IPS DF 4.7 (cell line): ENCODE results near the gene PPT2.

Experiments
- DNase-seq: peaks from one replicate; pipeline ENCODE4 v3.0.0-alpha.2; 2013; ENCODE audit warnings: low spot score; ENCODE audit errors: extremely low read depth

PPT2 gene

DNA sequence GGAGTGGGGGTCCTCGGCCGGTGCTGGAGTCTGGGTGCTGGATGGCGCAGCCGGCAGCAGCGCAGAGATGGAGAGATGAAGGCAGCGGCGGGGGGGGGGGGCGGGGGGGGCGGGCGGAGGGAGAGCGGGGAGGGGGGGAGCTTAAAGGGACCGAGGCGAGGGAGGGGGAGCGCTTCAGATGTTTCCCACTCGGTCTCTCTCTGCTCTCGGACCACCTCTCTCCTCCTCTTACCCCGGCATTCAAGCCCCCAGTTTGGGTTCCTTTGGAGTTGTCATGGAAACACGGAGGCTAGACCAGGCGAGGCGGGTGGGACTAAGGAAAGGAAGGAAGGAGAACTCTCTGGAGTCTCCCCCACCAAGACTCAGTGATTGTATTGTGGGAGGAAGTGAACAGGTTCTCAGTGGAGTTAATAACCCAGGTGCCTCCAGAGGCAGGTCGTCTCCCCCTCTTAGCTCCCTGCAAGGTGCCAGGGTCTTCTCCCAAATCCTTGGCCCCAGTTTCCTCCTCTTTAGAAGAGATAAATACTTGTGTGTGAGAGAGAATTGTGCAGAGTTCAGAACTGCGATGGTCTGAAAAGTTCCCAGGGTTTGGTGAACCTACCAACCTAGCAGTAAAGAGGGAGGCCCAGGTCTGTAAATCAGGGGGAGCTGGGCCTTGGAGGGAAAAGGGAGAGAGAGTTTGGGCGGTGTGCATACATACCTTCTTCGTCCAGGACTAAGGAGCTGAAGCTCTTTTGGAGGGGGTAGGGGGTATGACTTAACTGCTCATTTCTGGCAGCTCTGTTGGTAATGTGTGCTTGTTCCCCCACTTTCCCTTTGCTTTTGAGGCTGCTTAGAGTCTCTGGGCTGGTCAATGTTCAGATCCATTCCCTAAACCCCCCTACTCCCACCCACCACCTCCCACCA lies 1.8 kb upstream of the PPT2 start, which contains the start of gene PRRT1:
PRRT1 (minus strand) TSS at position 77 of the 906 bp plus-strand sequence. CDS start 112 bp downstream, outside the sequence.
- DNase-seq, result no peak

GRCh38 chr6:32152769-32153563 lies 975 bp upstream of the PPT2 start:
- no peak for DNase-seq

GRCh38 chr6:32154514-32155161 lies 697 bp downstream of the PPT2 start:
- no peak for DNase-seq

DNA sequence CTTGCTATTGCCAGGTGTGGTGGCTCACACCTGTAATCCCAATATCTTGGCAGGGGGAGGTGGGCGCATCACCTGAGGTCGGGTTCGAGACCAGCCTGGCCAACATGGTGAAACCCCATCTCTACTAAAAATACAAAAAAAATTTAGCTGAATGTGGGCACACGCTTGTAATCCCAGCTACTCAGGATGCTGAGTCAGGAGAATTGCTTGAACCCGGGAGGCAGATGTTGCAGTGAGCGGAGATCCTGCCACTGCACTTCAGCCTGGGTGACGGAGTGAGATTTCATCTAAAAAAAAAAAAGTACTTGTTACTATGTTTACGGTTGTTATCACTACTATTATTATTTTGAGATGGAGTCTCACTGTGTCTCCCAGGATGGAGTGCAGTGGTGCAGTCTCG lies 3.0 kb downstream of the PPT2 start:
- DNase-seq, result no peak

- no peak for DNase-seq
These were observed 4.1 kb downstream of the PPT2 start for GRCh38 chr6:32158052-32158451.

DNA sequence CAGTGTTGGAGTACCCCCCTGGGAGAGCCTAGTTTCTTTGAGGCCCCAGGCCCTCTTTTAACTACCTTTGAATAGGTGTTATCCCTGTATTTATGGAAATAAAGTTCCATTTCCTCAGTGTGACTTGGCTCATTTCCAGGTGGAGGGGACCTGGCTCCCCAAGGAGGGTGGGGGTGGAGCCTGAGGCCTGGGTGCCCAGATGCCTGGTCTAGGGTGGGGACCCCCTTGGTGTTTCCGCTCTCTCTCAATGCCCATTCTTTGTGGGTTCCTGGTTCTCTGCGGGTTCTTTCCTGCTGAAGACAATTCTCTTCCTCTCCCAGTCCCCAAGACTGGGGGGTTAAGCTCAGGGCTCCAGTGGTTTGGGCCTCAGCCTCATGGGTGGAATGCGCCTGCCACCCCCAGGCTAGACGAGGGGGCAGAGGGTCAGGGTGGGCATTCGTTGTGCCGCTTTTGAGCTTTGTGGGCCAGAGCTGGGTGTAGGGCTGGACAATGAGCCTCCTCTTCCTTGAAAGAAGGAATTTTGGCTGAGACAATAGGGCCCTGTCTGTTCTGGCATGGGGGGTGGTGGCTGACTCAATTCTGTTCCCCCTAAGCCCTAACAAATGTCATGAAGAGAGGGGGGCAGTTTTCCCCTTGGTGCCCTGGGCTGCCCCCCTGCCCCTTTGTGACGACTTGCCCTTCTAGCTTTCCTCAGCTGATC lies 9.8 kb downstream of the PPT2 start:
- DNase-seq, result no peak

GRCh38 chr6:32164295-32164694 lies 10.4 kb downstream of the PPT2 start, which contains the start of gene EGFL8:
TSS of gene EGFL8 (plus strand) at chr6:32164595. CDS start at chr6:32166166, 1,571 bp downstream.
- no peak for DNase-seq

DNA sequence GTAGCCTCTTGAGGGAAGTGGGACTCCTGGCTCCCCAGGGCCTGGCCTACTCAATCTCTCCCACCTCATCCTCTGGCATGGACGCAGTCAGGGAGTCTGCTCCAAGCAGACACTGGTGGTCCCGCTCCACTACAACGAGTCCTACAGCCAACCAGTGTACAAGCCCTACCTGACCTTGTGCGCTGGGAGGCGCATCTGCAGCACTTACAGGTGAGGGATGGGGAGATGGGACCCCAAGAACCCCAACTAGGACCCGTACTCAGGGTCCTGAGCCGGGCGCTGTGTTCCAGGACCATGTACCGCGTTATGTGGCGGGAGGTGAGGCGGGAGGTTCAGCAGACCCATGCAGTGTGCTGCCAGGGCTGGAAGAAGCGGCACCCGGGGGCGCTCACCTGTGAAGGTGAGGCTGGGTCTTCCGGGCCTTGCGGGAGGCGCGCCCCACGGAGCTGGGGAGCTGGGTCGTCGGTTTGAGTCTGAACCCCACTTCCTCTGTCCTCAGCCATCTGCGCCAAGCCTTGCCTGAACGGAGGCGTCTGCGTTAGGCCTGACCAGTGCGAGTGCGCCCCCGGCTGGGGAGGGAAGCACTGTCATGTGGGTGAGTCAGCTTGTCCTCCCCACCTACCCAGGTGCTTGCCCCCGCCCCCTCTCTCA lies 12.6 kb downstream of the PPT2 start:
- no peak for DNase-seq

- DNase-seq, result no peak
These were observed 13.3 kb downstream of the PPT2 start for GRCh38 chr6:32167154-32167760.

DNA sequence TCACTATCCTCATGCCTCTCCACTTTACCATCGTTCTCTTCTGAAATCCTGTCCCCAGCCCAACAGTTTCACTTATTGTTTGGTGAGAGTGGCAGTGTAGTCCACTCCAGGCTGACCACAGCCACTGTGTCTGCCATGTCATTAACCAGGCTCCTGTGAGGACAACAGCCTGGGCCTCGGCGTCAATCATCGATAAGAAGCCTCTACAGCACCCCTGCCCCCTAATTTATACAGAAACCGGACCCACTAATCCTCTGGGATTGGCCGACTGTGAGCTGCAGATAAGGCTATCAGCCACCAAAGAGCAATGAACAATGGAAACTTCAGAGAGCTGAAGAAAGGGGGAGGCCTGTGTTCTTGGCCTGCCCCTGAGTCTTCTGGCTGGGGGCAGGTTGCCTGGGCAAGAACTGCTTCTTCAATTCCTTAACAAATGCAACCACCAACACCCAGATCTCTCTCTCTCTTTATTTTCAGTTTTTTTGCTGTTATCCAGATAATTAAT lies 13.9 kb downstream of the PPT2 start:
- no peak for DNase-seq

- DNase-seq, result no peak
These were observed 14.4 kb downstream of the PPT2 start for GRCh38 chr6:32168350-32168749.

GRCh38 chr6:32168807-32169591 lies 15.1 kb downstream of the PPT2 start:
- no peak for DNase-seq

- DNase-seq, result no peak
These were observed 16.4 kb downstream of the PPT2 start for GRCh38 chr6:32170294-32170693.

GRCh38 chr6:32171234-32171633 lies 17.3 kb downstream of the PPT2 start:
- DNase-seq, result no peak

- DNase-seq, result no peak
These were observed 19.2 kb downstream of the PPT2 start for GRCh38 chr6:32173051-32173727.

GRCh38 chr6:32174416-32174815 lies 20.5 kb downstream of the PPT2 start:
- DNase-seq, result no peak

- no peak for DNase-seq
These were observed 21.4 kb downstream of the PPT2 start for GRCh38 chr6:32175322-32175710.

GRCh38 chr6:32175711-32176475 lies 22.0 kb downstream of the PPT2 start, which contains the start of gene AGPAT1:
TSS of gene AGPAT1 (minus strand) at chr6:32176084. CDS start at chr6:32171496, 4,588 bp downstream.
- no peak for DNase-seq
